Endothelial cell of umbilical vein (primary cell): ENCODE measurements around the gene CENPF. TPM values are rescaled to one million over a fixed set of nuclear protein-coding genes. Genes with fewer than 3 reads are reported as not detected.
A peak's percentile ranks its signal among the peaks of the same experiment; 100 is the strongest.

Experiments
- BruUV-seq: library from RNA; stranded (reverse); fragments of 400-500 nt; replicated peaks from 2 replicates; lab custom pipeline; 2021; lab: Mats Ljungman, UMichigan
- CTCF ChIA-PET: fragments of 300-600, 350-600 bp; sonication (Branson Sonifier 250); formaldehyde crosslinking; loops from one replicate; lab custom pipeline; 2021; ENCODE audit warnings: antibody characterized with exemption, inconsistent platforms; lab: Charles Lee
- POLR2A ChIA-PET: fragments of 300-600, 350-600 bp; sonication (Branson Sonifier 250); formaldehyde crosslinking; loops from one replicate; lab custom pipeline; 2021; ENCODE audit warnings: antibody characterized with exemption, inconsistent platforms; lab: Charles Lee
- DNase-seq: peaks from one replicate; pipeline ENCODE4 v3.0.0-alpha.2; 2011; ENCODE audit warnings: low read depth, low spot score
- FAIRE-seq: peaks from 2 replicates; lab custom pipeline; 2011; peaks lifted over from hg19 to GRCh38; lab: Jason Lieb, UNC
- H2AFZ ChIP-seq: 2 replicates; pipeline ENCODE4 v1.6.0; 2012; ENCODE audit warnings: low read depth, low read length, control low read depth, inconsistent platforms
- H3K27ac ChIP-seq: 2 replicates; pipeline ENCODE4 v1.5.1; 2011; ENCODE audit warnings: low read depth, mild to moderate bottlenecking, control low read depth, low read length, moderate library complexity; ENCODE audit not compliant: insufficient read depth
- H3K27me3 ChIP-seq, 2 experiments: 2 replicates each; pipeline versions ENCODE4 v1.6.0 to v1.6.1; 2011; ENCODE audit warnings: low read length in 2 of 2, mixed read lengths in 1 of 2; ENCODE audit not compliant: control insufficient read depth in 2 of 2, insufficient read depth in 2 of 2
- H3K36me3 ChIP-seq, 2 experiments: 2 replicates in 1 of 2; 3 replicates in 1 of 2; pipeline ENCODE4 v1.5.1; 2011; ENCODE audit warnings: low read length in 2 of 2, mild to moderate bottlenecking in 1 of 2, moderate library complexity in 1 of 2; ENCODE audit not compliant: control insufficient read depth in 2 of 2, insufficient read depth in 2 of 2; ENCODE audit errors: extremely low read depth in 1 of 2
- H3K4me1 ChIP-seq: 3 replicates; pipeline ENCODE4 v1.5.1; 2011; ENCODE audit warnings: mild to moderate bottlenecking, low read length; ENCODE audit not compliant: control insufficient read depth, insufficient read depth; ENCODE audit errors: extremely low read depth
- H3K4me2 ChIP-seq: 2 replicates; pipeline ENCODE4 v1.6.1; 2011; ENCODE audit warnings: low read length, control low read depth, mixed read lengths; ENCODE audit not compliant: insufficient read depth
- H3K4me3 ChIP-seq, 3 experiments: fragments of 200-600 bp in 1 of 3; sonication (generic), shearing (Covaris generic) in 1 of 3; replicated peaks in 1 of 3; 2 replicates each; pipeline ENCODE4 v1.5.1; 2011 to 2016; ENCODE audit warnings: control low read depth in 3 of 3, low read length in 3 of 3, mild to moderate bottlenecking in 2 of 3, inconsistent platforms in 1 of 3, low read depth in 1 of 3, moderate library complexity in 1 of 3; ENCODE audit not compliant: insufficient read depth in 1 of 3
- H3K79me2 ChIP-seq: 2 replicates; pipeline ENCODE4 v1.6.0; 2012; ENCODE audit warnings: low read length, inconsistent platforms; ENCODE audit not compliant: control insufficient read depth, insufficient read depth
- H3K9ac ChIP-seq: replicated peaks from 2 replicates; pipeline ENCODE3; 2011; ENCODE audit warnings: low read length, control low read depth; ENCODE audit not compliant: insufficient read depth; ENCODE audit errors: extremely low read depth
- H3K9me1 ChIP-seq: replicated peaks from 3 replicates; pipeline ENCODE4 v1.6.0; 2011; ENCODE audit warnings: mild to moderate bottlenecking, low read length; ENCODE audit not compliant: control insufficient read depth, insufficient read depth; ENCODE audit errors: extremely low read depth
- H3K9me3 ChIP-seq: replicated peaks from 2 replicates; pipeline ENCODE4 v1.5.1; 2012; ENCODE audit warnings: low read length, inconsistent platforms; ENCODE audit not compliant: control insufficient read depth, insufficient read depth
- H4K20me1 ChIP-seq: replicated peaks from 2 replicates; pipeline ENCODE3; 2011; ENCODE audit warnings: mild to moderate bottlenecking, low read length; ENCODE audit not compliant: control insufficient read depth, insufficient read depth; ENCODE audit errors: extremely low read depth
- EZH2 ChIP-seq: IDR thresholded peaks from 2 replicates; pipeline ENCODE4 v1.6.1; 2012; ENCODE audit warnings: borderline replicate concordance, low read depth, mild to moderate bottlenecking, moderate library complexity, low read length, inconsistent platforms; ENCODE audit not compliant: severe bottlenecking
- FOS ChIP-seq: IDR thresholded peaks from 2 replicates; pipeline ENCODE4 v1.6.1; 2011; ENCODE audit warnings: mild to moderate bottlenecking, low read length, moderate library complexity, borderline replicate concordance; ENCODE audit not compliant: insufficient read depth
- GATA2 ChIP-seq: IDR thresholded peaks from 2 replicates; pipeline ENCODE4 v1.7.0; 2011; ENCODE audit warnings: low read depth, mild to moderate bottlenecking, moderate library complexity, mixed read lengths, low read length; ENCODE audit not compliant: insufficient read length, insufficient read depth
- JUN ChIP-seq: IDR thresholded peaks from 2 replicates; pipeline ENCODE4 v1.6.1; 2011; ENCODE audit warnings: borderline replicate concordance, low read depth; ENCODE audit not compliant: insufficient read length, insufficient read depth
- MYC ChIP-seq: IDR thresholded peaks from one replicate; pipeline ENCODE4 v1.6.1; 2011; ENCODE audit warnings: mild to moderate bottlenecking, low read depth, low read length
- POLR2A ChIP-seq: IDR thresholded peaks from 2 replicates; pipeline ENCODE4 v1.6.1; 2012; ENCODE audit warnings: low read depth, mild to moderate bottlenecking, control low read depth, low read length
- POLR2AphosphoS5 ChIP-seq: IDR thresholded peaks from 2 replicates; pipeline ENCODE4 v1.6.1; 2012; ENCODE audit warnings: low read depth, mild to moderate bottlenecking, control low read depth, low read length, moderate library complexity; ENCODE audit not compliant: insufficient read depth
- dilution Hi-C: fragments of 300-500 bp; cut with MboI; formaldehyde crosslinking; loops from one replicate; pipeline ENCODE4 v1.15.0; 2019; ENCODE audit warnings: low sequenced_read_pairs; ENCODE audit not compliant: extremely low pct_ligation_motif_present
- intact Hi-C: fragments of 100-400 bp; cut with micrococcal nuclease; formaldehyde crosslinking; loops from one replicate; pipeline ENCODE4 v1.10.0; 2022
- polyA plus RNA-seq, 4 experiments: library from polyadenylated mRNA; depleted of rRNA in 3 of 4; stranded (reverse) in 3 of 4; unstranded in 1 of 4; fragments of >200 nt; gene quantifications; 2 replicates each; pipeline versions ENCODE4 v1.2.1 to v1.2.3, GENCODE V29; 2011 to 2012; ENCODE audit warnings: missing spikeins in 1 of 4
- total RNA-seq: library from RNA; stranded (reverse); gene quantifications from 2 replicates; pipeline ENCODE4 v1.2.3, GENCODE V29; 2021
- TF ChIP-seq, protein P1 (sequence below), 2 donors: IDR thresholded peaks; 1 replicate in 1 of 2; 2 replicates in 1 of 2; pipeline ENCODE4 v1.5.1; 2011; ENCODE audit warnings: low read length in 2 of 2, mild to moderate bottlenecking in 2 of 2, moderate library complexity in 2 of 2, control low read depth in 1 of 2, inconsistent platforms in 1 of 2, low read depth in 1 of 2; ENCODE audit not compliant: insufficient read depth in 1 of 2; ENCODE audit errors: extremely low read depth in 1 of 2
- TF ChIP-seq, protein P2 (sequence below): IDR thresholded peaks from 2 replicates; pipeline ENCODE4 v1.6.1; 2011; ENCODE audit not compliant: insufficient read depth, insufficient read length

CENPF gene
- total and polyA plus RNA-seq, 2 donors (not counting 3 experiments of a cell fraction or from before 2014, with no cell fraction given) = 6.4 to 66.2 TPM

DNA sequence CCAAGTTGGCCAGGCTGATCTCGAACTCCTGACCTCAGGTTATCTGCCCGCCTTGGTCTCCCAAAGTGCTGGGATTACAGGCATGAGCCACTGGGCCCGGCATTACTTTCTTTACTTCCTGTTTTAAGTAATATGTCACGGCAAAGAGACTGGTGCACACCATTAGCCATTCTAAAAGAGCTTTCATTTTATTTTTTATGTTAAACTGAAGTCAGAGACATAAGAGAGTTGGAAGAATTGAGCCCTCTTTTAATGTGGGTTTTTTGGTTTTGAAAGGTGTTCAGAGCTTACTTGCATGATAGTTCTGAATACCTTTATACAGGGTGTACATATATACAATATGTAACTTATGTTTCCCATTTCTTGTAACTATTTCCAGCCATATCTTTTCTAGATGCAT lies 14.3 kb downstream of the CENPF start:
- Histone ChIP-seq H3K27ac (no peak overlapping the region), H3K4me1 (peaks cover 26% of the 10 kb centered on the region), H3K9me1 (no peaks in the 10 kb centered on the region), H3K9me3 (no peaks in the 10 kb centered on the region), H3K4me2 (peak overlapping the region; percentile 53), H4K20me1 (no peaks in the 10 kb centered on the region), H2AFZ (no peak overlapping the region), H3K27me3 (no peaks in the 10 kb centered on the region), H3K9ac (no peak overlapping the region), H3K79me2 (peaks cover 37% of the 10 kb centered on the region), H3K4me3 (no peak overlapping the region), H3K36me3 (peaks cover 0 to 17% of the 10 kb centered on the region in 2 experiments)
- POLR2A ChIA-PET = no interaction called here
- dilution Hi-C loops = no loop called here
- no TSS peak for BruUV-seq
- no peak for FAIRE-seq
- CTCF ChIA-PET = no interaction called here
- no peak for DNase-seq
- intact Hi-C loops = no loop called here
- TF ChIP-seq POLR2A (no peak), MYC (no peak), JUN (no peak), FOS (no peak), EZH2 (no peak), POLR2AphosphoS5 (no peak), GATA2 (no peak)
- TF ChIP-seq, protein P1, sequence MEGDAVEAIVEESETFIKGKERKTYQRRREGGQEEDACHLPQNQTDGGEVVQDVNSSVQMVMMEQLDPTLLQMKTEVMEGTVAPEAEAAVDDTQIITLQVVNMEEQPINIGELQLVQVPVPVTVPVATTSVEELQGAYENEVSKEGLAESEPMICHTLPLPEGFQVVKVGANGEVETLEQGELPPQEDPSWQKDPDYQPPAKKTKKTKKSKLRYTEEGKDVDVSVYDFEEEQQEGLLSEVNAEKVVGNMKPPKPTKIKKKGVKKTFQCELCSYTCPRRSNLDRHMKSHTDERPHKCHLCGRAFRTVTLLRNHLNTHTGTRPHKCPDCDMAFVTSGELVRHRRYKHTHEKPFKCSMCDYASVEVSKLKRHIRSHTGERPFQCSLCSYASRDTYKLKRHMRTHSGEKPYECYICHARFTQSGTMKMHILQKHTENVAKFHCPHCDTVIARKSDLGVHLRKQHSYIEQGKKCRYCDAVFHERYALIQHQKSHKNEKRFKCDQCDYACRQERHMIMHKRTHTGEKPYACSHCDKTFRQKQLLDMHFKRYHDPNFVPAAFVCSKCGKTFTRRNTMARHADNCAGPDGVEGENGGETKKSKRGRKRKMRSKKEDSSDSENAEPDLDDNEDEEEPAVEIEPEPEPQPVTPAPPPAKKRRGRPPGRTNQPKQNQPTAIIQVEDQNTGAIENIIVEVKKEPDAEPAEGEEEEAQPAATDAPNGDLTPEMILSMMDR (IDR thresholded peaks at IDR 0.05; ENCODE audit: extremely low read depth in 1 of 2, insufficient read depth in 1 of 2, low read depth in 1 of 2, low read length in 2 of 2) = no peak
- TF ChIP-seq, protein P2, sequence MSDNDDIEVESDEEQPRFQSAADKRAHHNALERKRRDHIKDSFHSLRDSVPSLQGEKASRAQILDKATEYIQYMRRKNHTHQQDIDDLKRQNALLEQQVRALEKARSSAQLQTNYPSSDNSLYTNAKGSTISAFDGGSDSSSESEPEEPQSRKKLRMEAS = no peak
